NCI-H1930 (cell line): ENCODE data around the gene PDE6G.

Source experiments
- DNase-seq, 2 experiments: peaks; one replicate each; lab custom pipeline; 2025; lab: John Stamatoyannopoulos, UW

Gene PDE6G

GRCh38 chr17:81662002-81662401 lies 5.7 kb upstream of the PDE6G start:
- no peak for DNase-seq

GRCh38 chr17:81660441-81660840 lies 4.1 kb upstream of the PDE6G start:
- no peak for DNase-seq

- no peak for DNase-seq
Observed at GRCh38 chr17:81659038-81659437, 2.7 kb upstream of the PDE6G start.

GRCh38 chr17:81656835-81657234 lies 493 bp upstream of the PDE6G start:
- no peak for DNase-seq

- DNase-seq: no peak
Observed at GRCh38 chr17:81655378-81656117, 794 bp downstream of the PDE6G start.

- no peak for DNase-seq
Observed at GRCh38 chr17:81652906-81653771, 3.2 kb downstream of the PDE6G start.

- no peak for DNase-seq
Observed at GRCh38 chr17:81651692-81652091, 4.7 kb downstream of the PDE6G start.

GRCh38 chr17:81650951-81651350 lies 5.4 kb downstream of the PDE6G start:
- DNase-seq: no peak

- DNase-seq: no peak
Observed at GRCh38 chr17:81648707-81649085, 7.6 kb downstream of the PDE6G start.

- DNase-seq: no peak
Observed at GRCh38 chr17:81648013-81648706, 8.2 kb downstream of the PDE6G start.

GRCh38 chr17:81647640-81648012 lies 8.7 kb downstream of the PDE6G start:
- no peak for DNase-seq

- DNase-seq: no peak
Observed at GRCh38 chr17:81646869-81647600, 9.3 kb downstream of the PDE6G start.

GRCh38 chr17:81644976-81645952 lies 11.1 kb downstream of the PDE6G start:
- no peak for DNase-seq

GRCh38 chr17:81644496-81644895 lies 11.8 kb downstream of the PDE6G start:
- no peak for DNase-seq

GRCh38 chr17:81641825-81642489 lies 14.4 kb downstream of the PDE6G start:
- no peak for DNase-seq

- DNase-seq: no peak
Observed at GRCh38 chr17:81640011-81640410, 16.3 kb downstream of the PDE6G start.

- no peak for DNase-seq
Observed at GRCh38 chr17:81638683-81639082, 17.7 kb downstream of the PDE6G start.

- DNase-seq: peak; percentile 64 to 85
Observed at GRCh38 chr17:81636505-81637288, 19.6 kb downstream of the PDE6G start, which contains the start of the genes NPLOC4 and TSPAN10. NPLOC4 (minus strand) TSS chr17:81637112; CDS start chr17:81636930, 182 bp downstream. TSPAN10 (plus strand) TSS chr17:81637196; CDS start chr17:81642413, 5,217 bp downstream.

GRCh38 chr17:81635973-81636504 lies 20.3 kb downstream of the PDE6G start:
- DNase-seq: no peak
